ENCODE measurements around the gene CLCF1. TPM values are rescaled to one million over a fixed set of nuclear protein-coding genes. Genes with fewer than 3 reads are reported as not detected.
A peak's percentile ranks its signal among the peaks of the same experiment; 100 is the strongest.

CLCF1 gene
- total and polyA plus RNA-seq, 10 of the 15 experiments (the other 5 are each of a cell fraction or from before 2014, with no cell fraction given), result 0.16 to 2.1 (median 0.63) TPM; not detected in 1

DNA sequence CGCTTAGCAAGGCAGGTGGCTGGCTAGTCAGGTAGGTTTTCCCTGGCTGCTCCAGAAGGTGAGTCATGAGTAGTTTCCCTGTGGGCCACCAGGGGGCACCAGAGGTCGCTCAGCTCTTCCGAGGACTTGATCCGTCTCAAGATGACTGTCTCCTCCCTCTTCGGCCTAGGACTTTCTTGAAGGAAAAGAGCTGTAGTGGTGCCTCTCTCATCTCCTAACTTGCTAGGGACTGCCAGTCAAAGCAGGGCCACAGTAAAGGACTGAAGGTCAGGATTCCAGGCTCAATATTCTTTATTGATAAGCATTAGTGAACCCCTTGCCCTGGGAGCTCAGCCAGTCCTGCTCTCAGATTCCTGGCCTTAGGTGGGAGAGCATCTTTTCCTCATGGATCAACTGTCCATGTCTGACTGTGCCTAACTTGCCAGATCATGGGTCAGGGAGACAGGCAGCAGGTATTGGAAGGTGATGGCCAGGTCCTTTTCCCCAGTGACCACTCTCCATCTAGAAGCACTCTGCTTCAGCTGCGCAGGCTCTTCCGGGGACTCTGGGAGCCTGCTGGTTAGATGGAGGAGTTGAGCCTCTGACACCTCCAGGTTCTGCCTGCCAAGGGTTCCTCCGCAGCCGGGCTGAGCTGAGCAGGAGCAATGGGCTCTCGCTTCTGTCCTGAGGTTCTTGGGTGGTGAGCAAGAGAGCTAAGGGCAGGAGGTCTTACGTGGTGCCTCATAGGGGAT is 22.0 kb downstream of the CLCF1 start (continued):
- TF ChIP-seq GABPA (IDR thresholded peaks at IDR 0.05; ENCODE audit: low read depth) (no peak), RB1 (IDR thresholded peaks at IDR 0.05; ENCODE audit: borderline replicate concordance) (peak; percentile 42; the same call in 1 of the 2 replicates), IRF4 (IDR thresholded peaks at IDR 0.05; ENCODE audit: low read depth, low read length) (0 out of 2 replicates have a peak, but pooled peaks have one; percentile 29), CHD1 (IDR thresholded peaks at IDR 0.05; ENCODE audit: low read depth, low read length) (no peak), STAT1 (conservative IDR thresholded peaks at IDR 0.05) (no peak), MTA3 (IDR thresholded peaks at IDR 0.05; ENCODE audit: borderline replicate concordance, low read length) (no peak), CEBPB (IDR thresholded peaks at IDR 0.05; ENCODE audit: borderline replicate concordance in 1 of 2, low read depth in 2 of 2, low read length in 2 of 2) (no peak), TAF1 (IDR thresholded peaks at IDR 0.05; ENCODE audit: borderline replicate concordance, low read depth, low read length) (no peak), HDAC6 (IDR thresholded peaks at IDR 0.05; ENCODE audit: unreplicated experiment) (no peak), CBX3 (IDR thresholded peaks at IDR 0.05; ENCODE audit: borderline replicate concordance, low read depth) (no peak), SMC3 (IDR thresholded peaks at IDR 0.05; ENCODE audit: borderline replicate concordance, low read length) (peak; percentile 65), KAT2A (conservative IDR thresholded peaks at IDR 0.05; ENCODE audit: control insufficient read depth, low read depth, low read length) (no peak), BCL11A (IDR thresholded peaks at IDR 0.05; ENCODE audit: low read depth, low read length) (no peak), NFIC (IDR thresholded peaks at IDR 0.05; ENCODE audit: low read depth, low read length) (no peak), ZNF217 (IDR thresholded peaks at IDR 0.05) (no peak), WRNIP1 (IDR thresholded peaks at IDR 0.05; ENCODE audit: borderline replicate concordance, low read depth, low read length) (no peak), RCOR1 (conservative IDR thresholded peaks at IDR 0.05; ENCODE audit: low read depth, low read length) (no peak), ETV6 (conservative IDR thresholded peaks at IDR 0.05 in 1 of 2, IDR thresholded peaks at IDR 0.05 in 1 of 2; ENCODE audit: borderline replicate concordance in 1 of 2, low read depth in 1 of 2) (no peak), ZNF274 (IDR thresholded peaks at IDR 0.05; ENCODE audit: insufficient read depth, insufficient read length) (no peak), SUPT20H (IDR thresholded peaks at IDR 0.05; ENCODE audit: borderline replicate concordance, control insufficient read depth, low read depth, low read length) (no peak), ZBED1 (IDR thresholded peaks at IDR 0.05; ENCODE audit: borderline replicate concordance) (no peak), NBN (IDR thresholded peaks at IDR 0.05) (peak; percentile 41; the same call in 1 of the 2 replicates)
- TF ChIP-seq, protein P1, sequence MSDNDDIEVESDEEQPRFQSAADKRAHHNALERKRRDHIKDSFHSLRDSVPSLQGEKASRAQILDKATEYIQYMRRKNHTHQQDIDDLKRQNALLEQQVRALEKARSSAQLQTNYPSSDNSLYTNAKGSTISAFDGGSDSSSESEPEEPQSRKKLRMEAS (IDR thresholded peaks at IDR 0.05; ENCODE audit: low read depth, low read length), result no peak
- TF ChIP-seq, protein P2, sequence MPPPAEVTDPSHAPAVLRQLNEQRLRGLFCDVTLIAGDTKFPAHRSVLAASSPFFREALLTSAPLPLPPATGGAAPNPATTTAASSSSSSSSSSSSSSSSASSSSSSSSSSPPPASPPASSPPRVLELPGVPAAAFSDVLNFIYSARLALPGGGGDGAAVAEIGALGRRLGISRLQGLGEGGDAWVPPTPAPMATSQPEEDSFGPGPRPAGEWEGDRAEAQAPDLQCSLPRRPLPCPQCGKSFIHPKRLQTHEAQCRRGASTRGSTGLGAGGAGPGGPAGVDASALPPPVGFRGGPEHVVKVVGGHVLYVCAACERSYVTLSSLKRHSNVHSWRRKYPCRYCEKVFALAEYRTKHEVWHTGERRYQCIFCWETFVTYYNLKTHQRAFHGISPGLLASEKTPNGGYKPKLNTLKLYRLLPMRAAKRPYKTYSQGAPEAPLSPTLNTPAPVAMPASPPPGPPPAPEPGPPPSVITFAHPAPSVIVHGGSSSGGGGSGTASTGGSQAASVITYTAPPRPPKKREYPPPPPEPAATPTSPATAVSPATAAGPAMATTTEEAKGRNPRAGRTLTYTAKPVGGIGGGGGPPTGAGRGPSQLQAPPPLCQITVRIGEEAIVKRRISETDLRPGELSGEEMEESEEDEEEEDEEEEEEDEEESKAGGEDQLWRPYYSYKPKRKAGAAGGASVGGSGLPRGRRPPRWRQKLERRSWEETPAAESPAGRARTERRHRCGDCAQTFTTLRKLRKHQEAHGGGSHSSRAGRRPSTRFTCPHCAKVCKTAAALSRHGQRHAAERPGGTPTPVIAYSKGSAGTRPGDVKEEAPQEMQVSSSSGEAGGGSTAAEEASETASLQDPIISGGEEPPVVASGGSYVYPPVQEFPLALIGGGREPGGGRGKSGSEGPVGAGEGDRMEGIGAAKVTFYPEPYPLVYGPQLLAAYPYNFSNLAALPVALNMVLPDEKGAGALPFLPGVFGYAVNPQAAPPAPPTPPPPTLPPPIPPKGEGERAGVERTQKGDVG (CRISPR knock-in tag; IDR thresholded peaks at IDR 0.05), result no peak
- TF ChIP-seq, protein P3, sequence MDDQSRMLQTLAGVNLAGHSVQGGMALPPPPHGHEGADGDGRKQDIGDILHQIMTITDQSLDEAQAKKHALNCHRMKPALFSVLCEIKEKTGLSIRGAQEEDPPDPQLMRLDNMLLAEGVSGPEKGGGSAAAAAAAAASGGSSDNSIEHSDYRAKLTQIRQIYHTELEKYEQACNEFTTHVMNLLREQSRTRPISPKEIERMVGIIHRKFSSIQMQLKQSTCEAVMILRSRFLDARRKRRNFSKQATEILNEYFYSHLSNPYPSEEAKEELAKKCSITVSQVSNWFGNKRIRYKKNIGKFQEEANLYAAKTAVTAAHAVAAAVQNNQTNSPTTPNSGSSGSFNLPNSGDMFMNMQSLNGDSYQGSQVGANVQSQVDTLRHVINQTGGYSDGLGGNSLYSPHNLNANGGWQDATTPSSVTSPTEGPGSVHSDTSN (IDR thresholded peaks at IDR 0.05; ENCODE audit: insufficient replicate concordance, low read depth, low read length), result no peak
- TF ChIP-seq, protein P4, sequence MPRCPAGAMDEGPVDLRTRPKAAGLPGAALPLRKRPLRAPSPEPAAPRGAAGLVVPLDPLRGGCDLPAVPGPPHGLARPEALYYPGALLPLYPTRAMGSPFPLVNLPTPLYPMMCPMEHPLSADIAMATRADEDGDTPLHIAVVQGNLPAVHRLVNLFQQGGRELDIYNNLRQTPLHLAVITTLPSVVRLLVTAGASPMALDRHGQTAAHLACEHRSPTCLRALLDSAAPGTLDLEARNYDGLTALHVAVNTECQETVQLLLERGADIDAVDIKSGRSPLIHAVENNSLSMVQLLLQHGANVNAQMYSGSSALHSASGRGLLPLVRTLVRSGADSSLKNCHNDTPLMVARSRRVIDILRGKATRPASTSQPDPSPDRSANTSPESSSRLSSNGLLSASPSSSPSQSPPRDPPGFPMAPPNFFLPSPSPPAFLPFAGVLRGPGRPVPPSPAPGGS (IDR thresholded peaks at IDR 0.05; ENCODE audit: borderline replicate concordance, insufficient read depth, low read depth, low read length, poor library complexity, severe bottlenecking), result no peak
